ENCODE data around the gene ENOPH1.

Gene ENOPH1

DNA sequence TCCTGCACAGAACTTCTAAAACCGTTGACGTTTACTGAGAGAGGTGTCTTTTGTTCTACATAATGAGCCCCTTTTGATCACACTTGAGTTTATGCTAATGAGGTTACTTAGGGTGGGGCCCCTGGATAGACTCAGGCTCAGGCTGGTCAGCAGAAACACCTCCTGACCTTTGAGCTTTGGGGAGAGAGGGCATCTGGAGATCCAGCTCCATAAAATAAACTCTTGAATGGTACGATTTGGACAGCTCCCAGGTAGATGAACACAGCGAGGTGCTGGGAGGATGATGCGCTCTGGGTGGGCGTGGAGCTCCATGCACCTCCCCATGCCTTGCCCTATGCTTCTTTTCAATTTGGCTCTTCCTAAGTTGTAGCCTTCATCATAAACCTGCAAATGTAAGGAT, 52.0 kb downstream of the ENOPH1 start:
- DNase-seq (ENCODE audit: low spot score): no peak
- no peak overlapping the region for H3K27ac ChIP-seq
- H3K4me3 ChIP-seq: no peak overlapping the region
- TF ChIP-seq, protein P1, sequence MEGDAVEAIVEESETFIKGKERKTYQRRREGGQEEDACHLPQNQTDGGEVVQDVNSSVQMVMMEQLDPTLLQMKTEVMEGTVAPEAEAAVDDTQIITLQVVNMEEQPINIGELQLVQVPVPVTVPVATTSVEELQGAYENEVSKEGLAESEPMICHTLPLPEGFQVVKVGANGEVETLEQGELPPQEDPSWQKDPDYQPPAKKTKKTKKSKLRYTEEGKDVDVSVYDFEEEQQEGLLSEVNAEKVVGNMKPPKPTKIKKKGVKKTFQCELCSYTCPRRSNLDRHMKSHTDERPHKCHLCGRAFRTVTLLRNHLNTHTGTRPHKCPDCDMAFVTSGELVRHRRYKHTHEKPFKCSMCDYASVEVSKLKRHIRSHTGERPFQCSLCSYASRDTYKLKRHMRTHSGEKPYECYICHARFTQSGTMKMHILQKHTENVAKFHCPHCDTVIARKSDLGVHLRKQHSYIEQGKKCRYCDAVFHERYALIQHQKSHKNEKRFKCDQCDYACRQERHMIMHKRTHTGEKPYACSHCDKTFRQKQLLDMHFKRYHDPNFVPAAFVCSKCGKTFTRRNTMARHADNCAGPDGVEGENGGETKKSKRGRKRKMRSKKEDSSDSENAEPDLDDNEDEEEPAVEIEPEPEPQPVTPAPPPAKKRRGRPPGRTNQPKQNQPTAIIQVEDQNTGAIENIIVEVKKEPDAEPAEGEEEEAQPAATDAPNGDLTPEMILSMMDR (IDR thresholded peaks at IDR 0.05): no peak

DNA sequence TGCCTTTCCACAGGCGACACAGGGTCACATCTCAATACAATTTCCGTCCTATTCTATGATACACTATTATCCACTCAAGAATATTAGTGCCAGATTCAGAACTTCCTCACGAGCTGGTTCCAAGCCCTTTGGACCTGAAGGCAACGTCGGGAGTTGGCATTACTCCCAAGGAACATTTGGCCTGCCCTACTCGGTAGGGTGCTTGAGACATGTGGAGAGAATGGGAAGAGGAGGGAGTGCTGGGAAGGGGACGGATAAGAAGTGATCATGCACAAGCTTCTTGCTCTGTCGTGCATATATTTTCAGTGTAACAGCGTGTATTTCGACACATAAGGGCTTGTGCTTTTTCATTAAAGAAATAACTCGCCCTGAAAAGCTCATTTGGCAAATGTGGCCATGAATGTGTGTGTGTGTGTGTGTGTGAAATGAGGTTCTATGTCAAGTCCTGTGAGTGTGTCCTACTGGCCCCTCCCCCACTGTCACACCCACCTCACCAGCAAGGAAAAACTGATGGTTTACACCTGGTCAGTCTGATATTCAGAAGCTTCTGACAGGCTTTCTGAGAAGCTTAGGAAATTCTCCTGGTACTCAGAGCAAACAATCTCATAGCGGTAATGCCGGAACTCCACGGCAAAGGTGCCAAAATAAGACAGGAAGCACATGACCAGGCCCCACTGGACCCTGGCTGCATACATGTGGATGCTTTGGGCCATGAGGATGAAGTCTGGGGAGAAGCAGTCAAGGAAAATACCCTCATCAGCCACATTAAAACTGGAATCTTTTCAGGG, 54.8 kb downstream of the ENOPH1 start:
- DNase-seq (ENCODE audit: low spot score): no peak
- Histone ChIP-seq H3K27ac (no peak overlapping the region), H3K4me3 (no peak overlapping the region)
- TF ChIP-seq, protein P1 (IDR thresholded peaks at IDR 0.05): no peak

DNA sequence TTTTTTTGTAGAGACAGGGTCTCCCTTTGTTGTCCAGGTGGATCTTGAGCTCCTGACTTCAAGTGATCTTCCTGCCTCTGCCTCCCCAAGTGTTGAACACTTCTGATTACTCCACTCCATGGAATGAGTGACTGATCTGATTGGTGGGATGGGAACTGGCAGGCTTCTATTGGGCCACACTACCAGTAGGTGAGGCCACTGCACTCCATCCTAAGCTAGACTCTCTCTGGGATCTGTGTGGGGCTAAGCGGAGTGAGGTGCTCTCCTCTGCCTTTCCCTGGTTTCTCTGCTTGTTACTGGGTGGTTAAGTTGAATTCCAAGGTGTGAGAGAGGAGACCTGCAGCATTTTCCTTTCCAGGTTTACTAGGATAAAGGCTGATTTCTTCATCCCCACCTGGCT, 58.7 kb downstream of the ENOPH1 start:
- DNase-seq (ENCODE audit: low spot score): no peak
- Histone ChIP-seq H3K4me3 (no peak overlapping the region), H3K27ac (no peak overlapping the region)
- TF ChIP-seq, protein P1 (IDR thresholded peaks at IDR 0.05): no peak

DNA sequence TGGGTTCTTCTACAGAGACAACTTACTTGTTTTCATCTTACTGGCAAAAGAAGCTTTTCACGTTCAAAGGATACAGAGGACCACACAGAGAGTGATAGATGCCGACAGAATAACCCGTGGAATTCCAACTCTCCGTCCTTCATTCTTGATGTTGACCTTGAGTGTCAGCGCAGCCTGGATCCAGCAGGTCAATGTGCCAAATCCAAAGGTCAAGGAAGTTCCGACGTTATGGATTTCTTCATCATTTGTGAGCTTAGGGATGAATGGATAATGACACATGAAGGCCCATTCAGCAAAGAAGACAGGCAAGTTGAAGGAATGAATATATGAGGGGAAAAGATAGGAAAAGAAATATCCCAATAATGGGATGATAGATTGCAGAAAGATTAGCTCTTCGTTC, 59.6 kb downstream of the ENOPH1 start:
- no peak for DNase-seq (ENCODE audit: low spot score)
- TF ChIP-seq, protein P1 (IDR thresholded peaks at IDR 0.05): no peak
- Histone ChIP-seq H3K27ac (no peak overlapping the region), H3K4me3 (no peak overlapping the region)

DNA sequence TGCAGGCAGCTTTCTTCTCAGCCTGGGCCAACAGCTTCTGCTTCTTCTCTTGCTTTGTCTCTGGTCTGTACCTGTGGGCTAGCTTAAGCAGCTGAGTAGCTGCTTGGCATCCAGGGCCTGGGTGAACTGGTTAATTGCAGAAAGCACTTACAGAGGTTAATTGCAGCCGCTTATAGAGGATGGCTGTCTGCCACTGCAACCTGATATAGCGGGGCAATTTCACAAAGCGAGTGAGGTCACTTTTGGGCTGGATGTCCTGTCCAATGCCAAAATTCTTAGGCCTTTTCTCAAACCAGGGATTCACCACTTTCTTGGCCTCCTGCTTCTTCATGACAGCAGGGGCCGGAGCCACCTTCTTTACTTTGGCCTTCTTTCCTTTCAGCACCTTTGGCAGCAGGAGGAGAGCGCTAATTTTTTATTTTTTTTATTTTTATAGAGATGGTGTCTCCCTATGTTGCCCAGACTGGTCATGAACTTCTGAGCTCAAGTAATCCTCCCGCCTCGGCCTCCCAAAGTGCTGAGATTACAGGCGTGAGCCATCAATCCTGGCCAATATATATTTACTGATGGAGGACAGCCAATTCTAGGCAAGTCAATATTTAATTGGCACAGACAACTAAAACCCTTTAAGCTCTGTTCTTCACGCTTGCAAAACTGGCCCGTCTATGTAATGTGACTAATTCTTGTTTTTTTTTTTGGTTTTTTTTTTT, 61.0 kb downstream of the ENOPH1 start:
- Histone ChIP-seq H3K27ac (no peak overlapping the region), H3K4me3 (no peak overlapping the region)
- DNase-seq (ENCODE audit: low spot score): no peak
- TF ChIP-seq, protein P1 (IDR thresholded peaks at IDR 0.05): no peak

DNA sequence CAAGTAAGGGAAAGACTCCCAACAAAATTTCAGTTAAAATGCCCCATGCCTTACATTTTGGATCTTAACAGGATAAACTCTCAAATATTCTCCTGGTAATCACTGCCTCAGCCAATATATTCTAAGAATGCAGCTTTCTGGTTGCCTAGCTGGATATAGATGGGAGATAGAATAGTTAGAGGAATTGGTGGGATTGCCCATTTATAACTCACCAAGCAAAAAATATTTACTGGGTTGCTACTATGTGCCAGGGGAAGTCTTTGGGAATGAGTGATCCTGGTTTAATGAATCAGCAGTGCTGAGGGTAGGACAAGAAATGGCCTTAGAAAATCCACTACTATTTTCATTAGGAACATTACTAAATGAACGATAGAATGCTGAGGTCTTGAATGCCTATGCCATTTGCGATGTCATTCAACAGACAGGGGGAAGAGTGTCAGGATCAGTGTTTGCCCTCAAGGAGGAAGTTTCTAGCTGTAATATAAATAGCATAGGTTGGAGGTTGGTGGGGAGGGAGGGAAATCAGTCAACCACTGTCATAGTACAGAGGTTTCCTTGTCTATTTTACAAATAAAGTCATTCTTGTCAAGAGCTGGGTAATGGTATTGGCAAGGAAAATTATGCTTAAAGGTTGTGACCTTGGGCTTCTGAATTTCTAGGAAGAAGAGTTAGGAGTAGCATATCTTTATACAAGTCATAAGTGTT, 63.5 kb downstream of the ENOPH1 start:
- TF ChIP-seq, protein P1 (IDR thresholded peaks at IDR 0.05): no peak
- no peak overlapping the region for H3K27ac ChIP-seq
- DNase-seq (ENCODE audit: low spot score): no peak
- no peak overlapping the region for H3K4me3 ChIP-seq

Data from coronary artery (tissue), 2 donors.